Raji (cell line): ENCODE measurements around the gene TBC1D14.
A peak's percentile ranks its signal among the peaks of the same experiment; 100 is the strongest.

Experiments
- POLR2A ChIP-seq: IDR thresholded peaks from 2 replicates; pipeline ENCODE4 v1.6.1; 2011; ENCODE audit warnings: low read depth, low read length, control low read depth; ENCODE audit not compliant: insufficient read depth

The TBC1D14 gene, protein sequence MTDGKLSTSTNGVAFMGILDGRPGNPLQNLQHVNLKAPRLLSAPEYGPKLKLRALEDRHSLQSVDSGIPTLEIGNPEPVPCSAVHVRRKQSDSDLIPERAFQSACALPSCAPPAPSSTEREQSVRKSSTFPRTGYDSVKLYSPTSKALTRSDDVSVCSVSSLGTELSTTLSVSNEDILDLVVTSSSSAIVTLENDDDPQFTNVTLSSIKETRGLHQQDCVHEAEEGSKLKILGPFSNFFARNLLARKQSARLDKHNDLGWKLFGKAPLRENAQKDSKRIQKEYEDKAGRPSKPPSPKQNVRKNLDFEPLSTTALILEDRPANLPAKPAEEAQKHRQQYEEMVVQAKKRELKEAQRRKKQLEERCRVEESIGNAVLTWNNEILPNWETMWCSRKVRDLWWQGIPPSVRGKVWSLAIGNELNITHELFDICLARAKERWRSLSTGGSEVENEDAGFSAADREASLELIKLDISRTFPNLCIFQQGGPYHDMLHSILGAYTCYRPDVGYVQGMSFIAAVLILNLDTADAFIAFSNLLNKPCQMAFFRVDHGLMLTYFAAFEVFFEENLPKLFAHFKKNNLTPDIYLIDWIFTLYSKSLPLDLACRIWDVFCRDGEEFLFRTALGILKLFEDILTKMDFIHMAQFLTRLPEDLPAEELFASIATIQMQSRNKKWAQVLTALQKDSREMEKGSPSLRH

DNA sequence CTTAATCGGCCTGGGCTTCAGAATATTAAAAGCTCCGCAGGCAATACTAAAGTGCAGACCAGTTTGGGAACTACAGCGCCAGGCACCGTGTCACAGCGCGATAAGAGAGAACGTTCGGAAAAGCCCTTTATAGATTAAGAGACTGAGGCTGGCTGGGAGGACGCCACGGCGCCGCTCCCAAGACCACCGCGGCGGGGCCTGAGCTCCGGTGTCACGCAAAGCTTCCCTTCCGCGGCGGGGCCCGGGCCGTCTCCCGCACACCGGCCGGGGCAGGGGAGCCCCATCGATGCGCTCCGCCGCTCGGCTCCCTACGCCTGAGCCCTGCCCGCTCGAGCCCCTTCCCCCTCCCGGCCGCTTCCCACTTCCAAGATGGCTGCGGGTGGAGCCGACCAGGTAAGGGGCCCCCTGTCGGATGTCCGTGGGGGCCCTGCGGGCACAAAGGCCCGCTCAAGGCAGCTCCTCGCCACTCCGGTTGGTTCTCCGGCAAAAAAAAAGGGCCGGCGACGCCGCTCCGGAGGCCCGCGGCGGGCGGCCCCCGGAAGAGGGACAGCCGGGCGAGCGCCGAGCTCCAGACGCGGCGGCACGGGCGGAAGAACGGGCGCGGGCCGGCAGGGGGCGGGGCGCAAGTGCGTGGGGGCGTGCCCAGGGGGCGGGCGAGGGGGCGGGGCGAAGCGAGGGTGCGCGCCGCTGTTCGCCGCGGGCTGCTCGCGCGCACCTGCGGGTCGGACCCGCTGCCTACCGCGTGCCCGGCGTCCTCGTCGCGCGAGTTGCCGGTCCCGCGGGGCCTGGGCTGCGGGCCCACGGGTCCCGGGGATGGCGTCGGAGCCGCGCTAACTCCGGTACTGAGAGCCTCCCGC lies at the start of gene TBC1D14:
TSS of gene TBC1D14 (plus strand) at position 714 of the 857 bp plus-strand sequence. CDS start 13,564 bp downstream, outside the sequence.
- TF ChIP-seq POLR2A, result peak; percentile 85

DNA sequence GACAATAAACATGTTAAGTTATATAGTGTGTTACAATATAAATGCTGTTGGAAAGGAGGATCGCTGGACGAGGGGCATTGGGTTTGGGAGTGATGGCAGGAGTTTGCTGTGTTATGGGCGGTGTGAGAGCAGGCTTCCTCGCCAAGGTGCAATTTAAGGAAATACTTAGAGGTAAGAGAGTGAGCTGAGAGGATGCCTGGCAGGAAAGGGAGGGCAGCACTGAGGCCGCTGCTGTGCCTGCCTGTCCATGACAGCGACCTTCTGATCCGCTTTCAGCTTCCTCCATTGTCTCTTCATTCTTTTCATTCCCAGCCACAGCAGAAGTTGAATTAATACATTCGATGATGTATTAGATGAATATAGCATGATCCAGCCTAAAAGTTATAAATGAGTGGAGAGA lies 41.2 kb upstream of the TBC1D14 start:
- TF ChIP-seq POLR2A, result no peak

DNA sequence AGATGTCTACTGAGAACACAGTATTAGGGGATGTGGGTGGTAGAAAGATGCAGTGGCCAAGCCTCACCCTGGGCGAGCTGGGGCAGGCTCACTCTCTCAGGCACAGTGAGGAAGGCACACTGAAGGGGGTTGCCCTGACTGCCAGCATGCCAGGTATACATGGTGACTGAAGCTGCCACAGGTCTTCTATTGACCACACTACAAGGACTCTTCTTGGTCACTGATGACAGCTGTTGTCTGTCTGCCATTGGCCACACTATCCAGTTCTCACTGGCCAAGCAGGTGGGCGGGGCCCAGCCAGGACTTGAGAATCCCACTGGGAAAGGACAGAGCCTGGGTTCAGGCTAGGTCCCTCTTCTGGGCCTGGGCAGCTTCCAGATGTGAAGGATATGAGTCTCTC lies 39.7 kb upstream of the TBC1D14 start:
- no peak for TF ChIP-seq POLR2A

- TF ChIP-seq POLR2A, result no peak
Measured at GRCh38 chr4:6873291-6873690, 36.3 kb upstream of the TBC1D14 start.

DNA sequence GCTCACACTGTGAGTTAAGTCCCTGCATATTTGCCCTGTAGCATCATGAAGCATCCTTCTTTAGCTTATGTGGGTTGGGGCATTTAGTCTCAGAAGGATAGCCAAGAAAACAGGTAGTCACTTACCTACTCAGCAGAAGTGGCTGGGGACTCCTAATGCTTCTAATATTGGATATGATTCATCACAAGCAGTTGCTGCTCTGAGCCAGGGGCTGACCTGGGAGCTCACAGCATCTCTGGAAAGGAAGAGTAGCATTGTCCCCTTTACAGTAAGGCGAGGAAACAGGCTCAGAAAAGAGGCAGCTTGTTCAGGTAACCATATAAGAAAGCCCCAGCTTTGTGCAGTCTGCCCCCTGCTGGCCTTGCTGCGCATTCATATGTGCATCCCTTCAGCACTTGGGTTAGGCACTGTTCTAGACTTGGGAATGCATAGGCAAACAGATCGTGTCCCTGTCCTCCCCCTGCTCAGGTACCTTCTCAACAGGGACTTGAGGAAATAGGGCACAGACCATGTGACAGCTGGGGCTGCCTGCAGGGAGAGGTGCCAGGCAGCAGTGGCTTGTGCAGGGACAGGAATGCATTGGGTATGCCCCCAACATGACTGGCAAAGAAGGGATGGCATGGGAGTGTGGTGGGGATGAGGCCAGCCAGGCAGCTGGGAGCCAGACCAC lies 35.7 kb upstream of the TBC1D14 start:
- no peak for TF ChIP-seq POLR2A

DNA sequence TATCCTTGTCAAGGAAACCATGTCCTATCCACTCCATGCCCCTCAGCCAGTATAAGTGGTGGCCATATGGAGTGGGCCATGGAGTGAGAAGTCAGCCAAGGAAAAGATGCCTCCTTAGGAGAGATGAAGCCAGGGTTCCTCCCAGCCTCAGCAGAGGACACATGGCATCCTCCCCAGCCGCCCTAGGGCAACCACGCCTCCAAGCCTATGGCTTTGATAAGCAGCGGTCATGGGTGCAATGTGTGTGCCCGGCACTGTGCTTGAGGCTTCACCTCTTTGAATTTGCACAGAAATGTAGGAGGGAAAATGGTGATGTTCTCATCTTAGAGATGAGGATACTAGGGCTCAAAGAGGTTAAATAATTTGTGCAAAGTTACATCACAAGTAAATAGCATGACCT lies 34.6 kb upstream of the TBC1D14 start:
- TF ChIP-seq POLR2A, result no peak

GRCh38 chr4:6875431-6875831 lies 34.2 kb upstream of the TBC1D14 start:
- TF ChIP-seq POLR2A, result no peak

DNA sequence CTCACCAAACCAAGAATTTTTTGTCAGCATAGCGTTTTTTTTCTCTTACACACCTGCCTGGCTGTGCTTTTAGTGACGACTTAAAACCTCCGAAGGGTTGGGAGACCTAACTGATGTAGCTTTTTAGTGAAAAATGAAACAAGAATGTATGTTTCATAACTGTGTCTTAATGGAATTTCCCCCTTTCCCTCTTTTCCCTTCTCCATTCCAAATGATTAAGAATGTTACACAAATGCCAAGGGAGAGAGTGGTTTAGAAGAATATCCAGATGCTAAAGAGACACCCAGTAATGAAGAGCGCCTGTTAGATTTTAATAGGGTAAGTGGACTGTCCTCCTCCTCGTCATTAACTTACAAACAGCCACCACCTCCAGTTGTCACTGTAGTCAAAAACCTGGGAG lies 33.2 kb upstream of the TBC1D14 start:
- no peak for TF ChIP-seq POLR2A

GRCh38 chr4:6877067-6877466 lies 32.6 kb upstream of the TBC1D14 start:
- no peak for TF ChIP-seq POLR2A

GRCh38 chr4:6878451-6879059 lies 31.1 kb upstream of the TBC1D14 start:
- TF ChIP-seq POLR2A, result no peak

DNA sequence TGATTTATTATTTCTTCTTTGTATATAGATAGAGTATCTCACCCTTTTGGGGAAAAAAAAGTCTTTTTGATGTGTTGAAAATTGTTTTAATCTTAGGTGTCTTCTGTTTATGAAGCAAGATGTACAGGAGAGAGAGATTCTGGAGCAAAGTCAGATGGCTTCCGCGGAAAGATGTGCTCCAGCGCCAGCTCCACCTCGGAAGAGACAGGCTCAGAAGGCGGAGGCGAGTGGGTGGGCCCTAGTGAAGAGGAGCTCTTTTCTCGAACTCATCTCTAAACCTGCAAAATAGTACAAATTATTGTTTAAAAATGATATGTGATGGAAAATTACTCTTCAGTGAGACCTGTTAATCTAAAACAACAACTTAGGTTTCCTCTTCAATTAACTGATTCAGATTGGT lies 28.9 kb upstream of the TBC1D14 start:
- no peak for TF ChIP-seq POLR2A

DNA sequence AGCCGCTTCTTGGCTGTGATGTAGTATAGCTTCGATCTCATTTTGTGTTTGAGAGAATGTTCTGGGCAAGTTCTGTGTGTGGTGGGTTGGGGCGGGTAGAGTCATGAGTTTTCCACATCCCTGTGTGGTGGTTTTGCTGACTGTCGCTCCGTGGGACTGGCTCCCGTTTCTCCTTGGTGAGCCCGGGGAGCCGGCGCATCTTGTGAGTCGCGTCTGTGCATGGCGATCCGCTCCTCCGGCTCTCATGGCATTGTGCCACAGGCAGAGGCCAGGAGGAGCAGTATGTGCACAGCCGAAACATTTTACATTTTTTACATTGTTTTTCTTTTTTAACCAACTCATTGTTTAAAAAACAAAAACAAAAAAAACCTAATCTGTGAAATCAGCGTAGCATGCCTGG lies 27.7 kb upstream of the TBC1D14 start:
- no peak for TF ChIP-seq POLR2A

- no peak for TF ChIP-seq POLR2A
Measured at GRCh38 chr4:6884341-6884870, 25.2 kb upstream of the TBC1D14 start.

DNA sequence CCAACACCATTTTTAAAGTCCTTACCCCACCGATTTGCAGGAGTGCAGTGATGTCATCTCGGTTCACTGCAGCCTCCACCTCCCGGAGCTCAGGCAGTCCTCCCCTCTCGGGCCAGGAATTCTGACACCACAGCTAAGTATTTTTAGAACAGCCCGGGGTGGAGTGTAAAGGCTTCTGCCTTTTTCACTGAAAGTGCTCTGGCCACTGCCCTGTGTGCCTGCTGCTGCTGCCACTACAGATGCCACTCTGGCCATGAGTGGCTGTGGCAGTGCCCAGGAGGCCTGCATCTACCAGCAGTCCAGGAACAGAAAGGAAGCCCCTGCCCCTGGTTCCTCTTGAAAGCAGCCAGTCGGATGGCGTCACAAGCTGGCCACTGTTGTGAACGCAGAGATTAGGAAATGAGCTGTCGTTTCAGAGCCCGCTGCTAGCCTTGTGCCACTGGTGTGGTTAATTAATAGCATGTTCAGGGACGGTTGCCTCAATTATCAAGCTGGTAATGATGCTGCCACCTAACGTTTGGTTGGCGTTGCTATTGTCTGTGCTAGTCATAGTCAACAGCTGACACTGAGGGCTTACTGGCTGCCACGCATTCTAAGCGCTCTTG lies 23.6 kb upstream of the TBC1D14 start:
- no peak for TF ChIP-seq POLR2A
